Measurements from ENCODE around the gene MMEL1. TPM values are rescaled to one million over a fixed set of nuclear protein-coding genes. Genes with fewer than 3 reads are reported as not detected.

The MMEL1 gene
- total RNA-seq, 1 experiment from 2014 or later: not detected

DNA sequence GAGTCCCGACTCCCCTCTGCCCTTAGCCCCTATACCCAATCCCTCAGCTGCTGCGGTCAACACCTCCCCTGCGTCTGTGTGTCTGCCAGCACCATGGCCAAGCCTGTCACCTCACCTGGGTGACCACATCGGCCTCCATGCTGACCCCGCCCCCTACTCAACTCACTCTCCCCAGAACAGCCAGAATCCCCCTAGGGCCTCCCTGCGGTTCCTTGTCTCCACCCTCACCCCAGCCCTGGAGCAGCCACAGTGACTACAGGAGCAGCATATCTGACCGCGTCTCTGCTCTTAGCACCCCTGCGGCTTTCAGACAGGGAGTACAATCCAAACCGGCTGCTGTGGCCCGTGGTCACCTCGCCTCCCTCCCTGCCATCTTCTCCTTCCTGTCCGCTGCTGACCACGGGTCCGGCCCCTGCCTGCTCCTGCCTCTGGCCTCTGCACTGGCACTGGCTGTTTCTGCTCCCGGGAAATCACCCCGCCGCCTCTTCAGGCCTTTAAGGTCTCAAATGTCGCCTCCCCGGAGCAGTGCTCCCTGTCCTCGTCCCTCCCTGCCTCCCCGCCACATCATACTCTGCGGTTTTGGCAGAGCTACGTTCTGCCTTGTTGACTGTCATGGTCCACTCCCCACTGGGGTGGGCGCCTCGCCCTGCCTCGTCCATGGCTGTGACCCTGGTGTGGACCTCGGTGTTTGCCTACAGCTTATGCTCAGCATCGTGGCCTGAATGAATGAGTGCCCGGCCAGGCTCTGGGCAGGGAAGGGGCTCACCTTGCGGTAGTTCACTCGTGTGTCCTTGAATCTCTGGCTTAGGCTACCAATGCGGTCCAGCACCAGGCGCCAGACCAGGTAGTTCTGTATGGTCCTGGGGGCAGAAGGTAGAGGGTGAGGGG is 35.1 kb downstream of the MMEL1 start (continued):
- TF ChIP-seq ZBTB21 (CRISPR knock-in tag; IDR thresholded peaks at IDR 0.05; ENCODE audit: borderline replicate concordance): no peak
- no peak for TF ChIP-seq TCF7 (CRISPR knock-in tag; IDR thresholded peaks at IDR 0.05; ENCODE audit: low read depth)
- no peak for TF ChIP-seq AR (CRISPR knock-in tag; IDR thresholded peaks at IDR 0.05)
- TF ChIP-seq EMX1 (CRISPR knock-in tag; IDR thresholded peaks at IDR 0.05): no peak
- no peak for TF ChIP-seq TP53 (CRISPR knock-in tag; IDR thresholded peaks at IDR 0.05)
- TF ChIP-seq ARID4B (CRISPR knock-in tag; IDR thresholded peaks at IDR 0.05; ENCODE audit: borderline replicate concordance): no peak
- no peak for TF ChIP-seq CBFB (CRISPR knock-in tag; IDR thresholded peaks at IDR 0.05; ENCODE audit: low read depth)

GRCh38 chr1:2596530-2597333 is 36.1 kb downstream of the MMEL1 start:
- Mint-ChIP-seq H3K27ac (no peak overlapping the region), H3K9me3 (peaks cover 15% of the 10 kb centered on the region), H3K27me3 (ENCODE audit: low read depth) (peaks cover 1% of the 10 kb centered on the region), H3K36me3 (no peaks in the 10 kb centered on the region; the same call in 1 of the 2 replicates), H3K4me3 (no peak overlapping the region), H3K4me1 (no peaks in the 10 kb centered on the region)
- ChIA-PET POLR2A (no interaction called here), CTCF (no interaction called here)
- no peak for DNase-seq (ENCODE audit: low spot score)
- ATAC-seq: no peak
- TF ChIP-seq NR3C1 (CRISPR knock-in tag; conservative IDR thresholded peaks at IDR 0.05; ENCODE audit: low read depth) (no peak), MYBL2 (CRISPR knock-in tag; IDR thresholded peaks at IDR 0.05) (no peak), RORB (CRISPR knock-in tag; IDR thresholded peaks at IDR 0.05) (no peak), NFYB (CRISPR knock-in tag; conservative IDR thresholded peaks at IDR 0.05; ENCODE audit: low read depth) (no peak), ZNF317 (CRISPR knock-in tag; IDR thresholded peaks at IDR 0.05; ENCODE audit: borderline replicate concordance, low read depth) (no peak), MXD4 (CRISPR knock-in tag; IDR thresholded peaks at IDR 0.05; ENCODE audit: borderline replicate concordance) (no peak), ZNF512 (CRISPR knock-in tag; IDR thresholded peaks at IDR 0.05; ENCODE audit: borderline replicate concordance) (no peak), SMAD4 (CRISPR knock-in tag; IDR thresholded peaks at IDR 0.05) (no peak), NR2C2 (CRISPR knock-in tag; IDR thresholded peaks at IDR 0.05) (no peak), ETV6 (CRISPR knock-in tag; IDR thresholded peaks at IDR 0.05) (no peak), PRRX2 (CRISPR knock-in tag; IDR thresholded peaks at IDR 0.05) (no peak)
- TF ChIP-seq, protein P1, sequence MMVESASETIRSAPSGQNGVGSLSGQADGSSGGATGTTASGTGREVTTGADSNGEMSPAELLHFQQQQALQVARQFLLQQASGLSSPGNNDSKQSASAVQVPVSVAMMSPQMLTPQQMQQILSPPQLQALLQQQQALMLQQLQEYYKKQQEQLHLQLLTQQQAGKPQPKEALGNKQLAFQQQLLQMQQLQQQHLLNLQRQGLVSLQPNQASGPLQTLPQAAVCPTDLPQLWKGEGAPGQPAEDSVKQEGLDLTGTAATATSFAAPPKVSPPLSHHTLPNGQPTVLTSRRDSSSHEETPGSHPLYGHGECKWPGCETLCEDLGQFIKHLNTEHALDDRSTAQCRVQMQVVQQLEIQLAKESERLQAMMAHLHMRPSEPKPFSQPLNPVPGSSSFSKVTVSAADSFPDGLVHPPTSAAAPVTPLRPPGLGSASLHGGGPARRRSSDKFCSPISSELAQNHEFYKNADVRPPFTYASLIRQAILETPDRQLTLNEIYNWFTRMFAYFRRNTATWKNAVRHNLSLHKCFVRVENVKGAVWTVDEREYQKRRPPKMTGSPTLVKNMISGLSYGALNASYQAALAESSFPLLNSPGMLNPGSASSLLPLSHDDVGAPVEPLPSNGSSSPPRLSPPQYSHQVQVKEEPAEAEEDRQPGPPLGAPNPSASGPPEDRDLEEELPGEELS (CRISPR knock-in tag; IDR thresholded peaks at IDR 0.05): no peak
- TF ChIP-seq, protein P2, sequence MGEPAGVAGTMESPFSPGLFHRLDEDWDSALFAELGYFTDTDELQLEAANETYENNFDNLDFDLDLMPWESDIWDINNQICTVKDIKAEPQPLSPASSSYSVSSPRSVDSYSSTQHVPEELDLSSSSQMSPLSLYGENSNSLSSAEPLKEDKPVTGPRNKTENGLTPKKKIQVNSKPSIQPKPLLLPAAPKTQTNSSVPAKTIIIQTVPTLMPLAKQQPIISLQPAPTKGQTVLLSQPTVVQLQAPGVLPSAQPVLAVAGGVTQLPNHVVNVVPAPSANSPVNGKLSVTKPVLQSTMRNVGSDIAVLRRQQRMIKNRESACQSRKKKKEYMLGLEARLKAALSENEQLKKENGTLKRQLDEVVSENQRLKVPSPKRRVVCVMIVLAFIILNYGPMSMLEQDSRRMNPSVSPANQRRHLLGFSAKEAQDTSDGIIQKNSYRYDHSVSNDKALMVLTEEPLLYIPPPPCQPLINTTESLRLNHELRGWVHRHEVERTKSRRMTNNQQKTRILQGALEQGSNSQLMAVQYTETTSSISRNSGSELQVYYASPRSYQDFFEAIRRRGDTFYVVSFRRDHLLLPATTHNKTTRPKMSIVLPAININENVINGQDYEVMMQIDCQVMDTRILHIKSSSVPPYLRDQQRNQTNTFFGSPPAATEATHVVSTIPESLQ (CRISPR knock-in tag; IDR thresholded peaks at IDR 0.05): no peak
- TF ChIP-seq, protein P3, sequence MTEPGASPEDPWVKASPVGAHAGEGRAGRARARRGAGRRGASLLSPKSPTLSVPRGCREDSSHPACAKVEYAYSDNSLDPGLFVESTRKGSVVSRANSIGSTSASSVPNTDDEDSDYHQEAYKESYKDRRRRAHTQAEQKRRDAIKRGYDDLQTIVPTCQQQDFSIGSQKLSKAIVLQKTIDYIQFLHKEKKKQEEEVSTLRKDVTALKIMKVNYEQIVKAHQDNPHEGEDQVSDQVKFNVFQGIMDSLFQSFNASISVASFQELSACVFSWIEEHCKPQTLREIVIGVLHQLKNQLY (CRISPR knock-in tag; IDR thresholded peaks at IDR 0.05): no peak
